HFF-Myc (cell line): Measurements from ENCODE around the gene EIF4H.
A peak's percentile ranks its signal among the peaks of the same experiment; 100 is the strongest.
"Not testable (repeated sequence)": the region's sequence is repeated elsewhere in the genome, so short reads cannot be mapped to it uniquely, and the experiment has no call there.

ENCODE experiments used
- DNase-seq: peaks from one replicate; pipeline ENCODE4 v3.0.0-alpha.2; 2011; ENCODE audit warnings: low read depth; ENCODE audit errors: extremely low read depth
- H3K4me3 ChIP-seq: replicated peaks from 2 replicates; pipeline ENCODE4 v1.5.1; 2011; ENCODE audit warnings: low read depth, mild to moderate bottlenecking, control low read depth, low read length
- CTCF ChIP-seq: IDR thresholded peaks from 2 replicates; pipeline ENCODE4 v1.5.1; 2012; ENCODE audit warnings: mild to moderate bottlenecking, low read depth, low read length, control low read depth; ENCODE audit errors: missing control alignments

Gene EIF4H

GRCh38 chr7:74153736-74154135 is 20.4 kb upstream of the EIF4H start:
- no peak for DNase-seq
- no peak for TF ChIP-seq CTCF
- H3K4me3 ChIP-seq: no peak overlapping the region

GRCh38 chr7:74155810-74156395 is 18.3 kb upstream of the EIF4H start:
- no peak overlapping the region for H3K4me3 ChIP-seq
- no peak for DNase-seq
- TF ChIP-seq CTCF: no peak

GRCh38 chr7:74157605-74158004 is 16.6 kb upstream of the EIF4H start:
- DNase-seq: no peak
- H3K4me3 ChIP-seq: no peak overlapping the region
- TF ChIP-seq CTCF: no peak

- no peak for DNase-seq
- H3K4me3 ChIP-seq: no peak overlapping the region
- TF ChIP-seq CTCF: peak; percentile 44
Measured at GRCh38 chr7:74164985-74165456, 9.1 kb upstream of the EIF4H start.

- TF ChIP-seq CTCF: no peak
- H3K4me3 ChIP-seq: no peak overlapping the region
- no peak for DNase-seq
Measured at GRCh38 chr7:74165867-74166593, 8.1 kb upstream of the EIF4H start.

GRCh38 chr7:74167324-74167723 is 6.8 kb upstream of the EIF4H start:
- H3K4me3 ChIP-seq, DNase-seq: not testable (repeated sequence)

- no peak for DNase-seq
Measured at GRCh38 chr7:74173074-74173473, 1.1 kb upstream of the EIF4H start.

More at GRCh38 chr7:74173074-74173473, 1.1 kb upstream of the EIF4H start:
- peak overlapping the region; percentile 97 for H3K4me3 ChIP-seq
- no peak for TF ChIP-seq CTCF
